GM12878 (cell line): Measurements from ENCODE around the gene TNRC6C. TPM values are rescaled to one million over a fixed set of nuclear protein-coding genes. Genes with fewer than 3 reads are reported as not detected.
A peak's percentile ranks its signal among the peaks of the same experiment; 100 is the strongest.

Experiments
- ATAC-seq: fragments of 200-7000 bp; cut with Tn5 transposase; 3 replicates; pipeline ENCODE4 v1.9.1; 2020; ENCODE audit warnings: mild to moderate bottlenecking, moderate library complexity
- BruUV-seq: library from RNA; stranded (reverse); fragments of 400-500 nt; replicated peaks from 2 replicates; lab custom pipeline; 2021; lab: Mats Ljungman, UMichigan
- CTCF ChIA-PET: fragments of 300-600 bp; sonication (Branson Sonifier 250); formaldehyde crosslinking; extraction: SDS; loops from one replicate; lab custom pipeline; 2021; ENCODE audit warnings: inconsistent platforms; lab: Yijun Ruan, JAX
- POLR2A ChIA-PET: fragments of 350-600 bp; formaldehyde crosslinking; extraction: SDS; loops from one replicate; lab custom pipeline; 2021; ENCODE audit warnings: inconsistent platforms; lab: Charles Lee
- RAD21 ChIA-PET: fragments of 300-600 bp; sonication (Branson Sonifier 250); formaldehyde crosslinking; loops from one replicate; lab custom pipeline; 2023; ENCODE audit warnings: antibody characterized with exemption; ENCODE audit not compliant: unreplicated experiment; lab: Charles Lee
- SMC1A ChIA-PET: fragments of 300-600 bp; sonication (Branson Sonifier 250); formaldehyde crosslinking; loops from one replicate; lab custom pipeline; 2023; ENCODE audit not compliant: unreplicated experiment, uncharacterized antibody; lab: Charles Lee
- DNase-seq: peaks from one replicate; pipeline ENCODE4 v3.0.0-alpha.2; 2011; ENCODE audit warnings: low read depth, low spot score
- FAIRE-seq: peaks from 3 replicates; lab custom pipeline; 2011; peaks lifted over from hg19 to GRCh38; lab: Jason Lieb, UNC
- H2AFZ ChIP-seq: 2 replicates; pipeline ENCODE4 v1.6.0; 2011; ENCODE audit warnings: low read depth, low read length, control low read depth; ENCODE audit not compliant: control insufficient read depth
- H3K27ac ChIP-seq: 2 replicates; pipeline ENCODE4 v1.5.1; 2011; ENCODE audit warnings: control low read depth; ENCODE audit not compliant: control insufficient read depth, insufficient read depth
- H3K27me3 ChIP-seq, 2 experiments: replicated peaks in 1 of 2; 2 replicates each; pipeline versions ENCODE4 v1.6.0 to v1.6.1; 2011; ENCODE audit warnings: low read length in 1 of 2; ENCODE audit not compliant: control insufficient read depth in 2 of 2, insufficient read depth in 2 of 2
- H3K36me3 ChIP-seq, 2 experiments: 2 replicates each; pipeline ENCODE4 v1.5.1; 2011; ENCODE audit warnings: low read length in 1 of 2; ENCODE audit not compliant: control insufficient read depth in 2 of 2, insufficient read depth in 2 of 2
- H3K4me1 ChIP-seq: 2 replicates; pipeline ENCODE4 v1.6.1; 2011; ENCODE audit warnings: mild to moderate bottlenecking, low read length, moderate library complexity, mixed read lengths; ENCODE audit not compliant: control insufficient read depth, insufficient read depth
- H3K4me2 ChIP-seq: 2 replicates; pipeline ENCODE4 v1.6.0; 2011; ENCODE audit warnings: control low read depth; ENCODE audit not compliant: control insufficient read depth, insufficient read depth
- H3K4me3 ChIP-seq: fragments of 200-600 bp; sonication (generic); 2 replicates; pipeline ENCODE4 v1.5.1; 2016
- H3K79me2 ChIP-seq: 2 replicates; pipeline ENCODE4 v1.6.0; 2011; ENCODE audit warnings: low read length; ENCODE audit not compliant: control insufficient read depth, insufficient read depth
- H3K9ac ChIP-seq: 2 replicates; pipeline ENCODE4 v1.8.0; 2011; ENCODE audit warnings: low read length, control low read depth, mixed read lengths; ENCODE audit not compliant: control insufficient read depth, insufficient read depth
- H3K9me3 ChIP-seq: replicated peaks from 3 replicates; pipeline ENCODE4 v1.5.1; 2011; ENCODE audit warnings: mild to moderate bottlenecking, low read length; ENCODE audit not compliant: control insufficient read depth, insufficient read depth
- H4K20me1 ChIP-seq: 2 replicates; pipeline ENCODE4 v1.6.0; 2011; ENCODE audit not compliant: control insufficient read depth, insufficient read depth
- HDAC6 ChIP-seq: fragments of 200-600 bp; sonication (generic); IDR thresholded peaks from one replicate; pipeline ENCODE4 v1.8.0; 2017; ENCODE audit warnings: antibody characterized with exemption; ENCODE audit not compliant: unreplicated experiment
- MTA3 ChIP-seq: IDR thresholded peaks from 2 replicates; pipeline ENCODE4 v1.6.1; 2012; ENCODE audit warnings: low read length, inconsistent platforms, borderline replicate concordance
- POLR2A ChIP-seq: IDR thresholded peaks from 2 replicates; pipeline ENCODE4 v1.6.1; 2011; ENCODE audit warnings: low read depth, mild to moderate bottlenecking, low read length
- SMC3 ChIP-seq: IDR thresholded peaks from 2 replicates; pipeline ENCODE4 v1.6.1; 2011; ENCODE audit warnings: low read length, improper control_type of control experiment, borderline replicate concordance
- WGBS: methylation state at CpG from one replicate; pipeline ENCODE4 v1.1.6; 2016; ENCODE audit warnings: low lambda C conversion rate; ENCODE audit not compliant: insufficient replicate concordance, insufficient coverage; ENCODE audit errors: missing lambda C conversion rate; 5-methylcytosine and 5-hydroxymethylcytosine counted together
- in situ Hi-C: fragments of 300-500 bp; cut with MboI; formaldehyde crosslinking; loops from 9 replicates; pipeline ENCODE4 v1.14.3; 2018; ENCODE audit warnings: mixed read lengths
- intact Hi-C: fragments of 100-400 bp; cut with micrococcal nuclease; formaldehyde crosslinking; loops from one replicate; pipeline ENCODE4 v1.14.2; 2022; ENCODE audit not compliant: unreplicated experiment
- polyA plus RNA-seq, 11 experiments: library from polyadenylated mRNA; depleted of rRNA in 4 of 11; unstranded in 6 of 11; stranded (reverse) in 5 of 11; fragments of >200 nt; fragmentation: Nextera tagmentation in 4 of 11; fragmentation: Illumina TruSeq in 1 of 11; extraction: Ambion mirVana in 4 of 11; extraction: Trizol in 1 of 11; gene quantifications; 1 replicate in 1 of 11; 2 replicates in 10 of 11; pipeline versions ENCODE4 v1.2.1 to v1.2.3, GENCODE V29; 2011 to 2016; ENCODE audit warnings: inconsistent platforms in 2 of 11, missing spikeins in 2 of 11, low read depth in 1 of 11
- total RNA-seq, 4 experiments: library from RNA; depleted of rRNA in 3 of 4; stranded (reverse); fragments of >200 nt in 3 of 4; fragmentation: Illumina TruSeq in 1 of 4; extraction: Trizol in 1 of 4; gene quantifications; 2 replicates each; pipeline versions ENCODE4 v1.2.1 to v1.2.3, GENCODE V29; 2013 to 2021

Gene TNRC6C
- total and polyA plus RNA-seq, 10 of the 15 experiments (the other 5 are each of a cell fraction or from before 2014, with no cell fraction given), result 0.40 to 6.1 (median 0.96) TPM

- H3K27ac ChIP-seq, result no peak overlapping the region
- H3K27me3 ChIP-seq, result no peaks in the 10 kb centered on the region
- intact Hi-C loops (no loop called here), in situ Hi-C loops (loop anchor here (5.0 kb wide), 1 partner anchor 67 kb away; no protein-coding TSS in a partner anchor)
- DNase-seq (no peak), FAIRE-seq (no peak), ATAC-seq (no peak)
- ChIA-PET CTCF (interaction anchor here (1.3 to 5.0 kb wide), 3 partner anchors 11 to 66 kb away, joined by 3 to 46 read pairs (median 4); no protein-coding TSS in a partner anchor), POLR2A (interaction anchor here (0.8 kb wide), 1 partner anchor 9 kb away, joined by 3 read pairs; no protein-coding TSS in a partner anchor), SMC1A (no interaction called here), RAD21 (interaction anchor here (1.0 to 1.3 kb wide), 2 partner anchors 90 to 128 kb away, joined by 3 to 4 read pairs; no protein-coding TSS in a partner anchor)
- H4K20me1 ChIP-seq, result peaks cover 5% of the 10 kb centered on the region; the same call in 1 of the 2 replicates
- 97% methylated on average over 22 of the region's 22 CpGs for WGBS
- H3K79me2 ChIP-seq, result peaks cover 2% of the 10 kb centered on the region
- H2AFZ ChIP-seq, result no peak overlapping the region
- peaks cover 28 to 32% of the 10 kb centered on the region in 2 experiments for H3K36me3 ChIP-seq
- peaks cover 27% of the 10 kb centered on the region for H3K4me1 ChIP-seq
- TF ChIP-seq MTA3 (no peak), HDAC6 (no peak), SMC3 (no peak), POLR2A (peak; percentile 41; the same call in 1 of the 2 replicates)
- BruUV-seq, result no TSS peak
- H3K4me3 ChIP-seq, result no peak overlapping the region
- H3K4me2 ChIP-seq, result no peak overlapping the region
- no peaks in the 10 kb centered on the region for H3K9me3 ChIP-seq
- no peak overlapping the region for H3K9ac ChIP-seq
These were observed 152.0 kb downstream of the TNRC6C start for GRCh38 chr17:78110363-78111015.
